Measurements from ENCODE around the gene EIF4G3. TPM values are rescaled to one million over a fixed set of nuclear protein-coding genes. Genes with fewer than 3 reads are reported as not detected.

EIF4G3 gene
- total and polyA plus RNA-seq, 10 of the 15 experiments (the other 5 are each of a cell fraction or from before 2014, with no cell fraction given) = 7.4 to 45.1 (median 29.1) TPM

GRCh38 chr1:20792196-20792595 lies 384.5 kb downstream of the EIF4G3 start:
- ChIA-PET SMC1A (ENCODE audit: uncharacterized antibody, unreplicated experiment) (interaction anchor here (1.0 kb wide), 1 partner anchor 23 kb away, joined by 3 read pairs; no protein-coding TSS in a partner anchor), RAD21 (ENCODE audit: unreplicated experiment) (no interaction called here), CTCF (no interaction called here), POLR2A (interaction anchor here (0.6 kb wide), 1 partner anchor 335 kb away, joined by 5 read pairs; no protein-coding TSS in a partner anchor)
- H3K4me2 ChIP-seq (ENCODE audit: control insufficient read depth, insufficient read depth) = no peak overlapping the region
- no peaks in the 10 kb centered on the region for H3K36me3 ChIP-seq (ENCODE audit: control insufficient read depth in 2 of 2, insufficient read depth in 2 of 2, low read length in 1 of 2)
- H3K27me3 ChIP-seq (replicated peaks in 1 of 2; ENCODE audit: control insufficient read depth in 2 of 2, insufficient read depth in 2 of 2, low read length in 1 of 2) = no peaks in the 10 kb centered on the region
- intact Hi-C loops (cut with micrococcal nuclease; ENCODE audit: unreplicated experiment) = no loop called here
- ATAC-seq = no peak
- DNase-seq (ENCODE audit: low read depth, low spot score) = no peak
- H4K20me1 ChIP-seq (ENCODE audit: control insufficient read depth, insufficient read depth) = no peaks in the 10 kb centered on the region
- H3K4me3 ChIP-seq = no peak overlapping the region
- H3K27ac ChIP-seq (ENCODE audit: control insufficient read depth, insufficient read depth) = no peak overlapping the region
- FAIRE-seq = no peak
- no peak for TF ChIP-seq EZH2 (IDR thresholded peaks at IDR 0.05; ENCODE audit: borderline replicate concordance, control insufficient read depth, low read depth, low read length)
- TF ChIP-seq ZNF384 (IDR thresholded peaks at IDR 0.05; ENCODE audit: borderline replicate concordance, low read depth, low read length) = no peak
- no peak for TF ChIP-seq HDGF (IDR thresholded peaks at IDR 0.05)
- TF ChIP-seq SIN3A (IDR thresholded peaks at IDR 0.05; ENCODE audit: low read depth, low read length) = no peak
- TF ChIP-seq NR2C1 (IDR thresholded peaks at IDR 0.05) = no peak
- no peak for TF ChIP-seq SPI1 (IDR thresholded peaks at IDR 0.05; ENCODE audit: borderline replicate concordance, insufficient read depth, low read depth, low read length)
- no peak for TF ChIP-seq NR2C2 (IDR thresholded peaks at IDR 0.05; ENCODE audit: borderline replicate concordance, control insufficient read depth, insufficient read length, low read depth)
- TF ChIP-seq MYC (IDR thresholded peaks at IDR 0.05; ENCODE audit: insufficient read depth, insufficient read length, insufficient replicate concordance, low read length, severe bottlenecking) = no peak
- no peak for TF ChIP-seq CEBPB (IDR thresholded peaks at IDR 0.05; ENCODE audit: borderline replicate concordance in 1 of 2, low read depth in 2 of 2, low read length in 2 of 2)
- no peak for TF ChIP-seq BHLHE40 (IDR thresholded peaks at IDR 0.05; ENCODE audit: borderline replicate concordance in 1 of 2, low read depth in 2 of 2, low read length in 1 of 2)
- no peak for TF ChIP-seq MXI1 (IDR thresholded peaks at IDR 0.05; ENCODE audit: low read depth, low read length)
- TF ChIP-seq DPF2 (IDR thresholded peaks at IDR 0.05) = no peak
- TF ChIP-seq CREB1 (IDR thresholded peaks at IDR 0.05; ENCODE audit: low read depth) = no peak
- TF ChIP-seq ZNF592 (IDR thresholded peaks at IDR 0.05) = no peak
- TF ChIP-seq NKRF (conservative IDR thresholded peaks at IDR 0.05) = no peak
- no peak for TF ChIP-seq POLR2A (IDR thresholded peaks at IDR 0.05; ENCODE audit: low read depth, low read length)
- WGBS (ENCODE audit: insufficient coverage, insufficient replicate concordance, low lambda C conversion rate, missing lambda C conversion rate) = 91% methylated on average over 2 of the region's 2 CpGs
- no peaks in the 10 kb centered on the region for H3K9me3 ChIP-seq (replicated peaks; ENCODE audit: control insufficient read depth, insufficient read depth, low read length)
- no peak overlapping the region for H2AFZ ChIP-seq (ENCODE audit: control insufficient read depth, low read depth, low read length)
- in situ Hi-C loops (cut with MboI) = no loop called here
- BruUV-seq (replicated peaks) = no TSS peak
- H3K4me1 ChIP-seq (ENCODE audit: control insufficient read depth, insufficient read depth, low read length) = peaks cover 6% of the 10 kb centered on the region; the same call in 1 of the 2 replicates
- no peak overlapping the region for H3K9ac ChIP-seq (ENCODE audit: control insufficient read depth, insufficient read depth, low read length)
- no peaks in the 10 kb centered on the region for H3K79me2 ChIP-seq (ENCODE audit: control insufficient read depth, insufficient read depth, low read length)

All from GM12878 (cell line).